GM12874 (cell line): ENCODE results near the gene USP11.

ENCODE experiments used
- TF ChIP-seq, protein P1 (sequence below): IDR thresholded peaks from 2 replicates; pipeline ENCODE4 v1.5.1; 2011; ENCODE audit warnings: low read depth, mild to moderate bottlenecking, control low read depth, low read length, moderate library complexity; ENCODE audit not compliant: insufficient read depth

USP11 gene

DNA sequence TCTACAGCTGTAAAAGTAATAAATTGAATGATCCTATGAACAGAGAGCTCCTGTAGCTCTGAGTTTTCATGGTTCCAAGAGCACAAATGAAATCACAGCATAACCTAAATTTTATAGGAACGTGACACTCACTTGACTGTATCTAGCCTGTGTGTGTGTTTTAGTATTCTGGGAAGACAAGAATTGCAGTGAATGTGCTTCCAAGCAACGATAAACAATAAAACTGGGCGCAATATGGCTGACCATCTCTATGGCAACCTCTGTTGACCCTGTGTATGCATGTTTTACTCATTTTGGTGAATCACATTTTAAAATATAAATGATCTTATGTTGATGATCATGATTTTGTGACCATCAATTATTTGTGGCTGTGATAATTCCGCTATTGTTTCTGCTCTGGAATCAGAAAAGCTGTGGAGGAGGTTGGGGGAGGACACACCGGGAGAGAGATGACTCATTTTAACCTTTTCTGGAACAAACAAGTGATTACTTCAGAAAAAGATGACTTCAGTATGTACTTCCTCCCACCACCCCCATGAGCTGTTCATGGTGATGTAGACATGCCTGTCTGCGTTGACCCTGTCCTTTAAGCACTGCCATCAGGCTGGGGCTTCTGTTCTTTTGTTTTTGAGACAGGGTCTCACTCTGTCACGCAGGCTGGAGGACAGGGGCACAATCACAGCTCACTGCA lies 31.8 kb downstream of the USP11 start:
- TF ChIP-seq, protein P1, sequence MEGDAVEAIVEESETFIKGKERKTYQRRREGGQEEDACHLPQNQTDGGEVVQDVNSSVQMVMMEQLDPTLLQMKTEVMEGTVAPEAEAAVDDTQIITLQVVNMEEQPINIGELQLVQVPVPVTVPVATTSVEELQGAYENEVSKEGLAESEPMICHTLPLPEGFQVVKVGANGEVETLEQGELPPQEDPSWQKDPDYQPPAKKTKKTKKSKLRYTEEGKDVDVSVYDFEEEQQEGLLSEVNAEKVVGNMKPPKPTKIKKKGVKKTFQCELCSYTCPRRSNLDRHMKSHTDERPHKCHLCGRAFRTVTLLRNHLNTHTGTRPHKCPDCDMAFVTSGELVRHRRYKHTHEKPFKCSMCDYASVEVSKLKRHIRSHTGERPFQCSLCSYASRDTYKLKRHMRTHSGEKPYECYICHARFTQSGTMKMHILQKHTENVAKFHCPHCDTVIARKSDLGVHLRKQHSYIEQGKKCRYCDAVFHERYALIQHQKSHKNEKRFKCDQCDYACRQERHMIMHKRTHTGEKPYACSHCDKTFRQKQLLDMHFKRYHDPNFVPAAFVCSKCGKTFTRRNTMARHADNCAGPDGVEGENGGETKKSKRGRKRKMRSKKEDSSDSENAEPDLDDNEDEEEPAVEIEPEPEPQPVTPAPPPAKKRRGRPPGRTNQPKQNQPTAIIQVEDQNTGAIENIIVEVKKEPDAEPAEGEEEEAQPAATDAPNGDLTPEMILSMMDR, result no peak

DNA sequence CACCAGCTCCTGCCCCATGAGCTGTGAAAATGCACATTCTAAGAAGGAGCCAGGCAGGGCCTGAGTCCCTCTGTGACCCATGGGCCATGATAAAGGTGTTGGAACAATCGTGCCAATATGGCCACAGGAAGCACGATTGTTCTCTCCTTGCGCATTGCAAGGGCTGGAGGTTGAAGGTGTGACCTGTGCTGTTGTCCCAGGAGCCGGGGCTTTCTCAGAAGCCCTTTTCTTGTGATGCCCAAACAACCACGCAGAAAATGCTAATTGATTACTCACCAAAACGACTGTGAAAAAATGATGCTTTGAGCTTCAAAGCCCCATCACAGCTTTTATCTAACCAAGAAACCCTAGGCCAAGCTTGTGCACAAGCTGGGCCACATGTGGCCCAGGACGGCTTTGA lies 33.8 kb downstream of the USP11 start:
- TF ChIP-seq, protein P1, result no peak

- TF ChIP-seq, protein P1, result no peak
These were observed 39.2 kb downstream of the USP11 start for GRCh38 chrX:47272013-47272408.

GRCh38 chrX:47273011-47273730 lies 40.4 kb downstream of the USP11 start:
- TF ChIP-seq, protein P1, result no peak

GRCh38 chrX:47278691-47279090 lies 45.9 kb downstream of the USP11 start:
- TF ChIP-seq, protein P1, result no peak

DNA sequence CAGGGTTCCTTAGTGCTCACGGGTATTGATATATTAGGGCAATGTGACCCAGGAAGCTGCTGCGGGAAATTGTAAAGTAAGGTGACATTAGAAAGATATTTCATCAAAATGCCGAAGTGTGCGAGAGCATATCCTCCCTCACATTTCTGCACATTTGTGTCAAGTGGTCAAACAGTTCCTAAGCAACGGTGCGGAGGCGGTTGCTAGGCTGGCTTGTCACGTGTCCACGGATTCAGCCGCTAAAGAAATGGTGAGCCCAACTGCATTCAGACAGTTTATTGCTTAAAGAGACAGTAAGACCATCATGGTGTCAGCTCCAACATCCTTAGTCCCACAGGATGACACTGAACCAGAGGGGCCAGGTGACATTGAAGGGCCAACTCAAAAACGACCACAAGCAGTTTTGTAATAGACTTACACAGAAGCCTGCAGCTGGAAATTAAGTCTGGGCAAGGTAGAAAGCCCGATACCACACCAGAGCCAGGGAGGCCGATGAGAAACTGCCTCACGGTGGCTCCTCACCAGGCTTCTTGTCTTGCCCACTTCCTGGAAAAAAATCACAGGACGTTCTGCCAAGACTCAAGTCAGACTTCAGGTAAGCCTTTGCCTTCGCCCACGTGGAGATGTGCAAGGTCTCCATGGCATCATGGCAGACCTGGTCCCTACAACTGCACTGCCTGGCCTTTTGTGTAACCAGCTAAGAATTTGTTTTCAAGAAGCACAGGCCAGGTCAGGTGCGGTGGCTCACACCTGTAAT lies 50.4 kb downstream of the USP11 start:
- TF ChIP-seq, protein P1, result no peak

DNA sequence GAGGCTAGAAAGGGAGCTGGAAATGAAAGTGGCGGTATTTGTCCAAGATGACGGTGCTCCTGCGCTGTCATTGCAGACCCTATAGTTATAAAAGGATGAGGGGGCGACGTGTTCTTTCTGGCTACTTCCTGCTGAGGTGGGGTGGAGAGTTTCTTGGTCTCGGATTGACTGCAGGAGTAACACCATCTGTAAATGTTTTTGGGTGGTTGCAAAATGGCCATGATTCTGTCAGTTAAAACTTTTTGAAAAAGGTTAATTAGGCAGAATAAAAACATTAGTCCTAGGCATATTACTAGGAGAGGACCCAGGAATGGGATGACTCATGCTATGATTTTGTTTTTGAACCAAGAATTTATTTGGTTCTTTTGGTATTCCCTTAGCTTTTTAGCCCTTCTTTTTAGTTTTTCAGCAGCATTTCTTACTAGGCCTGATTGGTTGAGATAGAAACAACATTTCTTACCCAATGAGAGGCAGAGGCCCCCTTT lies 53.1 kb downstream of the USP11 start:
- TF ChIP-seq, protein P1, result no peak
